ENCODE data around the gene CABP4.

Gene CABP4

DNA sequence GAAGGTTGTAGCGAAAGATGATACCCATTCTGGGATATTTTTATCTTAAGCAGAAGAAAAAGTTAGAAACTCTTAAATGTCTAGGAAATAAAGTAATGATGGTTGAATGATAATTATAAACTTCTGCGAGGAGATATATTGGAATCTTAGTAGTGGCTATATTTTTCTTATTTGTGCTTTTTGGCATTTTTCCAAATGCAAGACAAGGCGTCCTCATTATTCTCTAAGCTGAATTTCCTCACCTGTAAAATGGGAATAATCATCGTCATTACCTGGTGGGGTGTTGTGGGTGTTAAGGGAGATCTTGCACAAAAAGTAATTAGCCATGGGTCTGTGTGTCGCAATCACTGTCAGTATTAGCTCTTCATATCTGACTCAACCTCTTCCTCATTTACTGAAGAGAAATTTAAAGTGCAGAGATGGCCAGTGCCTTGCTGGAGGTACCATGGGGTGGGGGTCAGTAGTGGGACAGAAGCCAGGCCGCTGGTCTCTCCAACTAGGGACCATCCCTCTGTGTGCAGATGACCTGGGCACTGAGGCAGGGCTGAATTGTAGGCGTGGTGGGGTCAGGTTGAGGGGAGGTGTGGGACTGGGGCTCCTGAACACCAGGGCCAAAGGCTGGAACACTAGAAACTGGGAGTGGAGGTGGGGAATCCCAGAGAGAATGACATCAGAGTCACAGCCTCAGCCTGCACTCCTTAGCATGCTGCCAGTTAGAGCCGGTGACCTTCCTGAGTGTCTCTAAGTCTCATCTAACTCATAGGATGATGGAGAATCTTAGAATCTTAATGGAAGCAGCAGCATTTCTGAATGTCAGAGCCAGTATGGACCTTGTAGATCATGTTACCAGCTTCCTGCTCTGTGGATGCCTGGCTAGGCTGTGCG is 45.9 kb downstream of the CABP4 start:
- peaks cover 31% of the 10 kb centered on the region in 2 donors for H3K4me1 Mint-ChIP-seq (ENCODE audit: low read depth in 2 of 2)
- H3K4me3 Mint-ChIP-seq = no peak overlapping the region
- H3K27me3 Mint-ChIP-seq = no peaks in the 10 kb centered on the region
- peaks cover 66% of the 10 kb centered on the region for H3K36me3 Mint-ChIP-seq (ENCODE audit: insufficient read depth)
- DNase-seq = no peak
- H3K9me3 Mint-ChIP-seq = no peaks in the 10 kb centered on the region
- ATAC-seq (replicated peaks) = no peak
- H3K27ac Mint-ChIP-seq = peak overlapping the region; percentile 75 to 82

DNA sequence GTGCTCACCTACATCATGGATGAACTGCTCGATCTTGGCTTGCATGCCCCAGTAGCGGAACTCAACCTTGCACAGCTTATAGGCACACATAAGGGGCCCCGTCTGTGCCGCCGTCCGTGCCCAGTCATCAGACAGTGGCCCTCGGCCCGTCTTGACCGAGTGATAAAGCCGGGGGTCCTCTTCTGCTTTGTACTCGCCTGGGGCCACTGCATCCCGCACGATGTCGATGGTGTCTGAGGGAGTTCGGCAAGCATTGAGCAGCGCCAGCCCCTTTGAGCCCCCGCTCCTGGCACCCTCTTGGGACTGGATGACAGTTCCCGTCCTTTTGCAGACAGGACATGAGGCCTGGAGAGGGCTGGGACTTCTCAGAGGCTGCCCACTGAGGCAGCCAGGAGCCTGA is 46.7 kb downstream of the CABP4 start:
- no peak for ATAC-seq (replicated peaks)
- DNase-seq = no peak
- Mint-ChIP-seq H3K27ac (peak overlapping the region in 1 of 2 donors; percentile 75), H3K27me3 (no peaks in the 10 kb centered on the region), H3K4me1 (ENCODE audit: low read depth in 2 of 2) (peaks cover 36 to 38% of the 10 kb centered on the region in 2 donors), H3K4me3 (no peak overlapping the region), H3K9me3 (no peaks in the 10 kb centered on the region), H3K36me3 (ENCODE audit: insufficient read depth) (peaks cover 69% of the 10 kb centered on the region)

GRCh38 chr11:67502328-67502979 is 47.3 kb downstream of the CABP4 start:
- Mint-ChIP-seq H3K4me3 (peak overlapping the region; percentile 61 to 76), H3K36me3 (ENCODE audit: insufficient read depth) (peaks cover 71% of the 10 kb centered on the region), H3K27me3 (no peaks in the 10 kb centered on the region), H3K4me1 (ENCODE audit: low read depth in 2 of 2) (peaks cover 38 to 44% of the 10 kb centered on the region in 2 donors), H3K9me3 (no peaks in the 10 kb centered on the region), H3K27ac (peak overlapping the region in 1 of 2 donors; percentile 79)
- ATAC-seq (replicated peaks) = no peak
- no peak for DNase-seq

- peak overlapping the region; percentile 62 to 79 for H3K27ac Mint-ChIP-seq
- no peak for ATAC-seq (replicated peaks)
- no peak for DNase-seq
- peaks cover 78% of the 10 kb centered on the region for H3K36me3 Mint-ChIP-seq (ENCODE audit: insufficient read depth)
- no peaks in the 10 kb centered on the region for H3K9me3 Mint-ChIP-seq
- H3K27me3 Mint-ChIP-seq = no peaks in the 10 kb centered on the region
- peaks cover 38 to 48% of the 10 kb centered on the region in 2 donors for H3K4me1 Mint-ChIP-seq (ENCODE audit: low read depth in 2 of 2)
- peak overlapping the region; percentile 61 to 76 for H3K4me3 Mint-ChIP-seq
Observed at GRCh38 chr11:67503119-67504004, 48.2 kb downstream of the CABP4 start.

GRCh38 chr11:67504005-67504949 is 49.1 kb downstream of the CABP4 start:
- no peak for ATAC-seq (replicated peaks)
- Mint-ChIP-seq H3K36me3 (ENCODE audit: insufficient read depth) (peaks cover 80% of the 10 kb centered on the region), H3K4me3 (peak overlapping the region; percentile 95 to 98), H3K27ac (peak overlapping the region; percentile 98 to 99), H3K27me3 (no peaks in the 10 kb centered on the region), H3K4me1 (ENCODE audit: low read depth in 2 of 2) (peaks cover 46 to 55% of the 10 kb centered on the region in 2 donors), H3K9me3 (no peaks in the 10 kb centered on the region)
- DNase-seq = peak; percentile 22 to 48 (median 40)

DNA sequence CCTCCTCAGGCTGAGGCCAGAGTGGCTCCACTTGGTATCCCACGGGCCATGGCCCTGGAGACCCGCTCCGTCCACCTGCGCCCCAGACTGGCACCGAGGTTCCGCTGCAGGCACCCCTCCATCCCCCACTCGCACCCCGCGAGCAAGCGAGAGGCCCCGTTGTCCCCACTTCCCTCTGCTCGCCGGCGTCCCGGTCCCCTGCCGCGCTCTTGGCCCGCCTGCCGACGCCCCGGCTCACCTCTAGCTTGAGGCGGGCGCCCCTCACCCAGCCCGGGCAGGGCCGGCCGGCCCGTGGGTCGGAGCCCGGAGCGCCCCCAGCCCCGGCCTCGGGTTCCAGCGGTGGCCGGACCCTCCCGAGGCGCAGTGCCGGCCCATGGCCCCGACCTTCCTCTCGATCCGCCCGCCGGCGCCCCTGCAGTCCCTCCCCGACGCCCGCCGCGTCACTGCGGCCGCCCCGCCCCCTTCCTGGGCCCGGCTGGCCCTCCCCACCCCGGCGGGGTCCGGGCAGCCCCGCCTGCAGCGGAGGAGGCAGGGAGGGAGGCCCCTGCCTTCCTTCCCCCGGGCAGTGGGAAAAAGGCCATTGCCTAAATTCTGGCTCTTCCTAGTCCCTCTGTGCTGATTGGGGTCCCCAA is 49.9 kb downstream of the CABP4 start, which contains the start of gene PITPNM1:
Gene PITPNM1, minus strand, starts transcription at position 414 of the 632 bp plus-strand sequence. CDS start 1,183 bp downstream, outside the sequence.
- peak within 1 kb of the TSS; percentile 95 to 98 for H3K4me3 Mint-ChIP-seq
- H3K9me3 Mint-ChIP-seq = no peaks in the 10 kb centered on the region
- peak; percentile 11 for ATAC-seq (replicated peaks)
- peak; percentile 59 to 68 (median 66) for DNase-seq
- H3K27ac Mint-ChIP-seq = peak within 1 kb of the TSS; percentile 98 to 99
- H3K27me3 Mint-ChIP-seq = no peaks in the 10 kb centered on the region
- peaks cover 77% of the 10 kb centered on the region for H3K36me3 Mint-ChIP-seq (ENCODE audit: insufficient read depth)
- H3K4me1 Mint-ChIP-seq (ENCODE audit: low read depth in 2 of 2) = peaks cover 47 to 54% of the 10 kb centered on the region in 2 donors

DNA sequence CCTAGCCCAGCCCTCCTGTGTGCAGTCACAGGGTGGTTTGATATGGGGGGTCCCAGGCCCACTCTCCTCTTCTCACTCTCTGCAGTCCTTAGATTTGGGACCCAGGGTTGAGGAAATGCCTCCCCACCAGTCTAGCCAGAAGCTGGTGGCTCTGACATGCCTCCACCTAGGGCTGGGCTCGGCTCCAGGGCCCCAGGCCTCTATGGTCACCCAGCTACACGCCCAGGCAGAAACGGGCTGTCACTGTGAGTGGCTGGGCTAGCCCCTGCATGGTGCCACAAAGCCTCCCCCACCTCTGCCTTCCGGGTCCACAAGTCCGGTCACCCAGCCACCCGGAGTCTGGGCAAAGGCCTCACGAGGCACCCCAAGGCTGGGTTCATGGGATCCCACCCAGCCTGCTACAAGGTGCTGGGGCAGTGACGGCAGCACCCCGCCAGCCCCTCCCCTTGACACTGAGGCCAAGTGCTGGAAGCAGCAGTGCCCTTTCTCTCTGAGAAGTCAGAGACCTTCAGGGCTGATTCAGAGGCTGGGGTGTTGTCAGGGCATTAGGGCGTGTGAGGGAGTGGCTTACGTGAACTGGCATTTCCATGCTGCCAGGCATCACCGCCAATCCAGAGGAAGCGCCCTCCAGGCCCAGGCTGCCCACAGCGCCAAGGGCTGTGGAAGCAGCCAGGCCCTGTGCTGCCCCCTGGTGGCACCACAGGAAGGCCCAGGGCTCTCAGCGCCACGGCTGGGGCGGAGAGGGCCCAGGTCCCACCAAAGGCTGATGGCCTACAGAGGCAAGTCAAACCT is 50.6 kb downstream of the CABP4 start:
- DNase-seq (peak; percentile 86 to 90 (median 88)), ATAC-seq (replicated peaks) (peak; percentile 58)
- Mint-ChIP-seq H3K4me3 (peak overlapping the region; percentile 95 to 98), H3K36me3 (ENCODE audit: insufficient read depth) (peaks cover 72% of the 10 kb centered on the region), H3K9me3 (no peaks in the 10 kb centered on the region), H3K4me1 (ENCODE audit: low read depth in 2 of 2) (peaks cover 43 to 50% of the 10 kb centered on the region in 2 donors), H3K27me3 (peaks cover under 1 to 2% of the 10 kb centered on the region in 2 donors), H3K27ac (peak overlapping the region; percentile 98 to 99)

- Mint-ChIP-seq H3K4me1 (ENCODE audit: low read depth in 2 of 2) (peaks cover 37 to 45% of the 10 kb centered on the region in 2 donors), H3K27ac (peak overlapping the region; percentile 98 to 99), H3K4me3 (peak overlapping the region; percentile 95 to 98), H3K9me3 (no peaks in the 10 kb centered on the region), H3K36me3 (ENCODE audit: insufficient read depth) (peaks cover 65% of the 10 kb centered on the region), H3K27me3 (peaks cover 7 to 8% of the 10 kb centered on the region in 2 donors)
- ATAC-seq (replicated peaks) (no peak), DNase-seq (no peak)
Observed at GRCh38 chr11:67506426-67507051, 51.4 kb downstream of the CABP4 start.

- Mint-ChIP-seq H3K4me3 (peak overlapping the region; percentile 95 to 98), H3K4me1 (ENCODE audit: low read depth in 2 of 2) (peaks cover 37 to 45% of the 10 kb centered on the region in 2 donors)
Observed at GRCh38 chr11:67507242-67507863, 52.2 kb downstream of the CABP4 start.

DNA sequence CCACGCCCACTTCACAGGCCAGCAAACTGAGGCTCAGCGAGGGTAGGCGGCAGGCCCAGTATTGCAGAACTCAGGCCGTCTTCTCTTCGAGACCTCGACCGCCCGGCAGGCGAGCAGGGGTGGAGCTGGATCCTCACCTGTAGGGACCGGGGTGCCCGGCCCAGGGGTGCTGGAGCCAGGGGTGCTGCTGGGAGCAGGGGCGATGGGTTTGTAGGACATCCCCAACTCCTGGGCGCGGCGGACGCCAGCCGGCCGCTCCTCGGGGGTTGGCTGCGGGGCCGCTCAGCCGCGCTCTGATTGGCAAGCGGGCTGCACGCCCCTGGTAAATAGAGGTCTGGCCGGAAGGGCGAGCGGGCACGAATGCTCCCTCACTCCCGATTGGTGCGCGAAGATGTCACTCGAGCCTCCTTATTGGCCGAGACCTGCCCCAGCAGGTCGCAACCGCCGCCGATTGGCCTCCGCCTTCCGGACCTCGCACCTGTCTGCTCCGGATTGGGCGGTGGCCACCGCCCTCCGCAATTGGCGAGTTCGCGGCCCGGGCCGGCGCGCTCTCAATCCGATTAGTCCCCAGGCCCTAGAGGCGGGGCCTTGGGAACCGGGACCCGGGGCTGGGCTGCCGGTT is 52.8 kb downstream of the CABP4 start, which contains the start of gene CDK2AP2:
Gene CDK2AP2, minus strand, starts transcription at position 299 of the 622 bp plus-strand sequence. Its CDS starts 80 bp downstream, at position 219.
- Mint-ChIP-seq H3K9me3 (no peaks in the 10 kb centered on the region), H3K4me3 (peak within 1 kb of the TSS; percentile 95 to 98)

More at GRCh38 chr11:67507242-67507863, 52.2 kb downstream of the CABP4 start:
- Mint-ChIP-seq H3K36me3 (ENCODE audit: insufficient read depth) (peaks cover 58% of the 10 kb centered on the region), H3K9me3 (no peaks in the 10 kb centered on the region), H3K27ac (peak overlapping the region; percentile 97 to 99), H3K27me3 (peaks cover 7 to 8% of the 10 kb centered on the region in 2 donors)
- DNase-seq = no peak
- ATAC-seq (replicated peaks) = no peak

More for the DNA sequence above, 52.8 kb downstream of the CABP4 start, which contains the start of gene CDK2AP2:
- Mint-ChIP-seq H3K27me3 (peaks cover 7 to 8% of the 10 kb centered on the region in 2 donors), H3K36me3 (ENCODE audit: insufficient read depth) (peaks cover 52% of the 10 kb centered on the region), H3K27ac (peak within 1 kb of the TSS; percentile 97 to 99), H3K4me1 (ENCODE audit: low read depth in 2 of 2) (peaks cover 34 to 40% of the 10 kb centered on the region in 2 donors)
- ATAC-seq (replicated peaks) = peak; percentile 66
- DNase-seq = peak; percentile 89 to 95 (median 91)

Measured in effector memory CD8-positive, alpha-beta T cell (primary cell).